H9 (cell line): ENCODE results near the gene NR2F1-AS1. TPM values are rescaled to one million over a fixed set of nuclear protein-coding genes. Genes with fewer than 3 reads are reported as not detected.
A peak's percentile ranks its signal among the peaks of the same experiment; 100 is the strongest.

Experiments
- DNase-seq: peaks from one replicate; pipeline ENCODE4 v3.0.0-alpha.2; 2017
- H2AFZ ChIP-seq: one replicate; pipeline ENCODE4 v1.6.1; 2013; ENCODE audit warnings: mild to moderate bottlenecking, low read length, control low read depth, moderate library complexity
- H2AK5ac ChIP-seq: 2 replicates; pipeline ENCODE4 v1.6.1; 2013; ENCODE audit warnings: low read length, control low read depth, mixed read lengths; ENCODE audit not compliant: insufficient read length
- H2BK120ac ChIP-seq: one replicate; pipeline ENCODE4 v1.6.1; 2013; ENCODE audit warnings: low read depth, mild to moderate bottlenecking, low read length, control low read depth, inconsistent platforms; ENCODE audit not compliant: poor library complexity, severe bottlenecking
- H2BK12ac ChIP-seq: 2 replicates; pipeline ENCODE4 v1.6.1; 2013; ENCODE audit warnings: low read length, control low read depth, mixed read lengths, low read depth; ENCODE audit not compliant: insufficient read length
- H2BK15ac ChIP-seq: 2 replicates; pipeline ENCODE4 v1.6.1; 2013; ENCODE audit warnings: low read depth, low read length, control low read depth
- H2BK20ac ChIP-seq: one replicate; pipeline ENCODE4 v1.6.1; 2013; ENCODE audit warnings: low read depth, mild to moderate bottlenecking, low read length, control low read depth, inconsistent platforms; ENCODE audit not compliant: poor library complexity, severe bottlenecking
- H2BK5ac ChIP-seq: 2 replicates; pipeline ENCODE4 v1.6.1; 2013; ENCODE audit warnings: low read length, control low read depth, mixed read lengths; ENCODE audit not compliant: insufficient read length
- H3K14ac ChIP-seq: 2 replicates; pipeline ENCODE4 v1.6.1; 2013; ENCODE audit warnings: low read length, control low read depth; ENCODE audit not compliant: insufficient read depth
- H3K18ac ChIP-seq: 2 replicates; pipeline ENCODE4 v1.6.1; 2013; ENCODE audit warnings: low read depth, mild to moderate bottlenecking, mixed read lengths, low read length, control low read depth; ENCODE audit not compliant: insufficient read length
- H3K23ac ChIP-seq: 2 replicates; pipeline ENCODE4 v1.6.1; 2013; ENCODE audit warnings: low read length, control low read depth, mixed read lengths, low read depth; ENCODE audit not compliant: insufficient read length
- H3K23me2 ChIP-seq: 2 replicates; pipeline ENCODE4 v1.6.1; 2013; ENCODE audit warnings: low read depth, mild to moderate bottlenecking, mixed read lengths, low read length, control low read depth; ENCODE audit not compliant: insufficient read length, poor library complexity, severe bottlenecking
- H3K27ac ChIP-seq: 2 replicates; pipeline ENCODE4 v1.5.1; 2013; ENCODE audit warnings: low read length, control low read depth, mixed read lengths, low read depth; ENCODE audit not compliant: insufficient read length
- H3K27me3 ChIP-seq: 2 replicates; pipeline ENCODE4 v1.6.1; 2013; ENCODE audit warnings: low read length, control low read depth, inconsistent platforms; ENCODE audit not compliant: insufficient read depth
- H3K4ac ChIP-seq: 2 replicates; pipeline ENCODE4 v1.6.1; 2013; ENCODE audit warnings: low read depth, mild to moderate bottlenecking, control low read depth, inconsistent platforms, low read length, moderate library complexity
- H3K4me1 ChIP-seq: 2 replicates; pipeline ENCODE4 v1.6.1; 2013; ENCODE audit warnings: low read length, control low read depth, inconsistent platforms; ENCODE audit not compliant: insufficient read depth
- H3K4me2 ChIP-seq: 2 replicates; pipeline ENCODE4 v1.6.1; 2013; ENCODE audit warnings: low read length, control low read depth, mixed read lengths; ENCODE audit not compliant: insufficient read length, insufficient read depth
- H3K56ac ChIP-seq: 2 replicates; pipeline ENCODE4 v1.6.1; 2013; ENCODE audit warnings: low read depth, mild to moderate bottlenecking, mixed read lengths, low read length, control low read depth; ENCODE audit not compliant: insufficient read length
- H3K79me1 ChIP-seq: 2 replicates; pipeline ENCODE4 v1.6.1; 2013; ENCODE audit warnings: low read depth, mild to moderate bottlenecking, moderate library complexity, low read length, control low read depth, inconsistent platforms; ENCODE audit not compliant: insufficient read depth, poor library complexity, severe bottlenecking
- H3K79me2 ChIP-seq: 2 replicates; pipeline ENCODE4 v1.6.1; 2013; ENCODE audit warnings: low read length, control low read depth, inconsistent platforms; ENCODE audit not compliant: insufficient read depth
- H3K9ac ChIP-seq: 2 replicates; pipeline ENCODE4 v1.6.1; 2013; ENCODE audit warnings: low read length, control low read depth, mixed read lengths; ENCODE audit not compliant: insufficient read length; ENCODE audit errors: extremely low read depth
- H3K9me3 ChIP-seq: one replicate; pipeline ENCODE4 v1.6.1; 2013; ENCODE audit warnings: low read depth, low read length, inconsistent platforms; ENCODE audit not compliant: control insufficient read depth
- H3T11ph ChIP-seq: one replicate; pipeline ENCODE4 v1.6.1; 2013; ENCODE audit warnings: mild to moderate bottlenecking, low read length, control low read depth, inconsistent platforms
- H4K20me1 ChIP-seq: one replicate; pipeline ENCODE4 v1.6.1; 2013; ENCODE audit not compliant: control insufficient read depth, insufficient read length, insufficient read depth
- H4K5ac ChIP-seq: 2 replicates; pipeline ENCODE4 v1.6.1; 2013; ENCODE audit warnings: low read depth, mild to moderate bottlenecking, mixed read lengths, low read length, control low read depth; ENCODE audit not compliant: insufficient read length
- H4K8ac ChIP-seq: replicated peaks from 2 replicates; pipeline ENCODE4 v1.6.1; 2013; ENCODE audit warnings: low read length, control low read depth, mixed read lengths, low read depth; ENCODE audit not compliant: insufficient read length
- H4K91ac ChIP-seq: 2 replicates; pipeline ENCODE4 v1.6.1; 2013; ENCODE audit warnings: low read depth, mild to moderate bottlenecking, moderate library complexity, mixed read lengths, low read length, control low read depth; ENCODE audit not compliant: insufficient read length
- H3K27ac Mint-ChIP-seq, 3 experiments: 2 replicates in 2 of 3; 3 replicates in 1 of 3; pipeline ENCODE4 v1.8.0; 2020 to 2021; ENCODE audit warnings: mixed read lengths in 3 of 3, mild to moderate bottlenecking in 1 of 3, moderate library complexity in 1 of 3
- H3K27me3 Mint-ChIP-seq: 2 replicates; pipeline ENCODE4 v1.8.0; 2021; ENCODE audit warnings: low read depth, mild to moderate bottlenecking, moderate library complexity, mixed read lengths
- H3K36me3 Mint-ChIP-seq, 3 experiments: 2 replicates in 2 of 3; 3 replicates in 1 of 3; pipeline ENCODE4 v1.8.0; 2020 to 2021; ENCODE audit warnings: low read depth in 3 of 3, mixed read lengths in 3 of 3; ENCODE audit not compliant: insufficient read depth in 1 of 3
- H3K4me1 Mint-ChIP-seq, 2 experiments: 2 replicates each; pipeline ENCODE4 v1.8.0; 2020; ENCODE audit warnings: mixed read lengths in 2 of 2
- H3K4me3 Mint-ChIP-seq, 2 experiments: 2 replicates in 1 of 2; 3 replicates in 1 of 2; pipeline ENCODE4 v1.8.0; 2020 to 2021; ENCODE audit warnings: mild to moderate bottlenecking in 2 of 2, mixed read lengths in 2 of 2, moderate library complexity in 1 of 2
- H3K9me3 Mint-ChIP-seq, 2 experiments: 2 replicates in 1 of 2; 3 replicates in 1 of 2; pipeline ENCODE4 v1.8.0; 2020; ENCODE audit warnings: mild to moderate bottlenecking in 2 of 2, mixed read lengths in 2 of 2, moderate library complexity in 1 of 2
- CTCF ChIP-seq: fragments of 200-600 bp; sonication (generic); conservative IDR thresholded peaks from 3 replicates; pipeline ENCODE4 v1.8.0; 2021; ENCODE audit warnings: antibody characterized with exemption, mild to moderate bottlenecking
- total RNA-seq: library from RNA; stranded (reverse); gene quantifications from 2 replicates; pipeline ENCODE4 v1.2.1, GENCODE V29; 2021

The NR2F1-AS1 gene
- total RNA-seq, 1 experiment from 2014 or later = 1.9 TPM

GRCh38 chr5:93452255-93452654 lies 128.8 kb downstream of the NR2F1-AS1 start:
- Histone ChIP-seq H3K27me3 (no peaks in the 10 kb centered on the region), H3K9me3 (no peaks in the 10 kb centered on the region), H3K14ac (no peak overlapping the region), H3K79me1 (no peaks in the 10 kb centered on the region), H3K4me2 (no peak overlapping the region), H2BK12ac (no peak overlapping the region), H4K5ac (no peak overlapping the region), H4K91ac (no peak overlapping the region), H2BK5ac (no peak overlapping the region), H3K18ac (no peak overlapping the region), H3K23me2 (no peaks in the 10 kb centered on the region), H3K56ac (no peak overlapping the region), H3K4me1 (peaks cover 3% of the 10 kb centered on the region; the same call in 1 of the 2 replicates), H2BK120ac (no peak overlapping the region), H2AK5ac (no peak overlapping the region), H2AFZ (peak overlapping the region; percentile 22), H2BK15ac (no peak overlapping the region), H2BK20ac (no peak overlapping the region), H3K27ac (no peak overlapping the region), H3K4ac (no peak overlapping the region), H3T11ph (no peak overlapping the region), H4K8ac (no peak overlapping the region), H3K9ac (no peak overlapping the region), H3K79me2 (no peaks in the 10 kb centered on the region), H3K23ac (no peak overlapping the region), H4K20me1 (no peaks in the 10 kb centered on the region)
- Mint-ChIP-seq H3K4me1 (peaks cover 9 to 11% of the 10 kb centered on the region in 2 experiments; a peak in 3 of 4 replicates), H3K4me3 (no peak overlapping the region), H3K9me3 (no peaks in the 10 kb centered on the region; a peak in 1 of 5 replicates), H3K27ac (peak overlapping the region in 1 of 3 experiments; percentile 83; a peak in 2 of 7 replicates), H3K27me3 (no peaks in the 10 kb centered on the region), H3K36me3 (no peaks in the 10 kb centered on the region)
- TF ChIP-seq CTCF = no peak
- no peak for DNase-seq
